ENCODE results near the gene PLXNB3. TPM values are rescaled to one million over a fixed set of nuclear protein-coding genes. Genes with fewer than 3 reads are reported as not detected.

PLXNB3 gene
- not detected for polyA plus RNA-seq

- H3K27me3 Mint-ChIP-seq (ENCODE audit: low read depth in 3 of 3): peaks cover 0 to 4% (median 2%) of the 10 kb centered on the region in 3 donors
- H3K27ac Mint-ChIP-seq: no peak within 1 kb of the TSS
- DNase-seq: peak; percentile 68 to 76 (median 73)
- no peak within 1 kb of the TSS for H3K4me3 Mint-ChIP-seq
- H3K4me1 Mint-ChIP-seq: peaks cover 0 to 4% of the 10 kb centered on the region in 2 donors
- no peaks in the 10 kb centered on the region for H3K36me3 Mint-ChIP-seq
- H3K9me3 Mint-ChIP-seq: peaks cover 0 to 1% (median 0%) of the 10 kb centered on the region in 6 donors
Measured at GRCh38 chrX:153763989-153764755, at the start of gene PLXNB3. Gene PLXNB3 (plus strand): TSS chrX:153764249. CDS start chrX:153765536, 1,287 bp downstream.

GRCh38 chrX:153714256-153714655 lies 49.8 kb upstream of the PLXNB3 start:
- no peak for DNase-seq
- H3K4me1 Mint-ChIP-seq: peaks cover 0 to 2% of the 10 kb centered on the region in 2 donors
- H3K36me3 Mint-ChIP-seq: peaks cover 3 to 16% (median 5%) of the 10 kb centered on the region in 3 donors

GRCh38 chrX:153717445-153717844 lies 46.6 kb upstream of the PLXNB3 start:
- H3K27ac Mint-ChIP-seq: no peak overlapping the region
- no peak overlapping the region for H3K4me3 Mint-ChIP-seq
- peaks cover 7 to 9% of the 10 kb centered on the region in 2 donors for H3K4me1 Mint-ChIP-seq
- H3K9me3 Mint-ChIP-seq: no peaks in the 10 kb centered on the region
- no peak for DNase-seq
- peaks cover 3 to 16% (median 5%) of the 10 kb centered on the region in 3 donors for H3K36me3 Mint-ChIP-seq
- H3K27me3 Mint-ChIP-seq (ENCODE audit: low read depth in 3 of 3): peaks cover 0 to 4% (median 0%) of the 10 kb centered on the region in 3 donors

More at GRCh38 chrX:153714256-153714655, 49.8 kb upstream of the PLXNB3 start:
- no peaks in the 10 kb centered on the region for H3K9me3 Mint-ChIP-seq
- peaks cover 0 to 4% (median 1%) of the 10 kb centered on the region in 3 donors for H3K27me3 Mint-ChIP-seq (ENCODE audit: low read depth in 3 of 3)
- no peak overlapping the region for H3K27ac Mint-ChIP-seq
- no peak overlapping the region for H3K4me3 Mint-ChIP-seq

GRCh38 chrX:153719238-153719637 lies 44.8 kb upstream of the PLXNB3 start:
- Mint-ChIP-seq H3K4me3 (no peak overlapping the region), H3K36me3 (peaks cover 0 to 8% (median 1%) of the 10 kb centered on the region in 3 donors)

GRCh38 chrX:153719701-153720100 lies 44.3 kb upstream of the PLXNB3 start:
- no peak for DNase-seq
- no peak overlapping the region for H3K4me3 Mint-ChIP-seq
- no peaks in the 10 kb centered on the region for H3K9me3 Mint-ChIP-seq
- H3K27me3 Mint-ChIP-seq (ENCODE audit: low read depth in 3 of 3): peaks cover 0 to 2% (median 0%) of the 10 kb centered on the region in 3 donors
- H3K27ac Mint-ChIP-seq: no peak overlapping the region
- H3K4me1 Mint-ChIP-seq: peaks cover 17 to 19% of the 10 kb centered on the region in 2 donors
- peaks cover 0 to 6% (median 0%) of the 10 kb centered on the region in 3 donors for H3K36me3 Mint-ChIP-seq

More at GRCh38 chrX:153719238-153719637, 44.8 kb upstream of the PLXNB3 start:
- Mint-ChIP-seq H3K27ac (no peak overlapping the region), H3K4me1 (peaks cover 17 to 19% of the 10 kb centered on the region in 2 donors), H3K27me3 (ENCODE audit: low read depth in 3 of 3) (peaks cover 0 to 3% (median 0%) of the 10 kb centered on the region in 3 donors), H3K9me3 (no peaks in the 10 kb centered on the region)
- no peak for DNase-seq

- Mint-ChIP-seq H3K27me3 (ENCODE audit: low read depth in 3 of 3) (peaks cover 0 to 5% (median 3%) of the 10 kb centered on the region in 3 donors), H3K4me1 (peaks cover 28 to 37% of the 10 kb centered on the region in 2 donors), H3K36me3 (peaks cover 0 to 3% (median 0%) of the 10 kb centered on the region in 3 donors), H3K27ac (peak overlapping the region; percentile 65 to 90 (median 86)), H3K9me3 (no peaks in the 10 kb centered on the region), H3K4me3 (peak overlapping the region; percentile 84 to 92 (median 86))
- no peak for DNase-seq
Measured at GRCh38 chrX:153722704-153723350, 41.2 kb upstream of the PLXNB3 start.

GRCh38 chrX:153723351-153724251 lies 40.4 kb upstream of the PLXNB3 start:
- Mint-ChIP-seq H3K9me3 (no peaks in the 10 kb centered on the region), H3K4me3 (peak overlapping the region; percentile 84 to 92 (median 86)), H3K27ac (peak overlapping the region; percentile 65 to 90 (median 86)), H3K4me1 (peaks cover 31 to 42% of the 10 kb centered on the region in 2 donors), H3K27me3 (ENCODE audit: low read depth in 3 of 3) (peaks cover 0 to 5% (median 3%) of the 10 kb centered on the region in 3 donors), H3K36me3 (peaks cover 0 to 3% (median 0%) of the 10 kb centered on the region in 3 donors)
- DNase-seq: peak; percentile 46 to 49 (median 47)

GRCh38 chrX:153724252-153725038 lies 39.6 kb upstream of the PLXNB3 start, which contains the start of the genes ABCD1 and BCAP31:
Gene ABCD1 (plus strand): TSS chrX:153724856. CDS start chrX:153725267, 411 bp downstream.
Gene BCAP31 (minus strand): TSS chrX:153724387. CDS start chrX:153723244, 1,143 bp downstream.
- peaks cover 31 to 40% of the 10 kb centered on the region in 2 donors for H3K4me1 Mint-ChIP-seq
- H3K27me3 Mint-ChIP-seq (ENCODE audit: low read depth in 3 of 3): peaks cover 0 to 5% (median 3%) of the 10 kb centered on the region in 3 donors
- peak within 1 kb of the TSS; percentile 84 to 92 (median 86) for H3K4me3 Mint-ChIP-seq
- peak within 1 kb of the TSS; percentile 65 to 90 (median 86) for H3K27ac Mint-ChIP-seq
- DNase-seq: peak; percentile 87 to 91 (median 90)
- H3K36me3 Mint-ChIP-seq: no peaks in the 10 kb centered on the region
- no peaks in the 10 kb centered on the region for H3K9me3 Mint-ChIP-seq

- Mint-ChIP-seq H3K4me1 (peaks cover 31 to 40% of the 10 kb centered on the region in 2 donors), H3K4me3 (peak overlapping the region; percentile 33 to 74 (median 49)), H3K36me3 (no peaks in the 10 kb centered on the region), H3K9me3 (no peaks in the 10 kb centered on the region), H3K27ac (peak overlapping the region in 4 of 6 donors; percentile 19 to 80 (median 60)), H3K27me3 (ENCODE audit: low read depth in 3 of 3) (peaks cover 3 to 5% (median 3%) of the 10 kb centered on the region in 3 donors)
- no peak for DNase-seq
Measured at GRCh38 chrX:153725039-153725831, 38.8 kb upstream of the PLXNB3 start.

- Mint-ChIP-seq H3K4me1 (peaks cover 31 to 40% of the 10 kb centered on the region in 2 donors), H3K27ac (peak overlapping the region in 5 of 6 donors; percentile 19 to 80 (median 73)), H3K36me3 (peaks cover 0 to 4% (median 0%) of the 10 kb centered on the region in 3 donors), H3K4me3 (peak overlapping the region; percentile 35 to 74 (median 71)), H3K9me3 (no peaks in the 10 kb centered on the region), H3K27me3 (ENCODE audit: low read depth in 3 of 3) (peaks cover 3 to 5% (median 3%) of the 10 kb centered on the region in 3 donors)
- no peak for DNase-seq
Measured at GRCh38 chrX:153725832-153726285, 38.2 kb upstream of the PLXNB3 start.

- DNase-seq: peak; percentile 58 to 61 (median 59)
- Mint-ChIP-seq H3K27me3 (ENCODE audit: low read depth in 3 of 3) (peaks cover 3 to 5% (median 3%) of the 10 kb centered on the region in 3 donors), H3K4me3 (peak overlapping the region; percentile 60 to 74 (median 72)), H3K27ac (peak overlapping the region; percentile 78 to 89 (median 86)), H3K9me3 (no peaks in the 10 kb centered on the region), H3K4me1 (peaks cover 35 to 40% of the 10 kb centered on the region in 2 donors), H3K36me3 (peaks cover 1 to 5% (median 2%) of the 10 kb centered on the region in 3 donors)
Measured at GRCh38 chrX:153726286-153727122, 37.5 kb upstream of the PLXNB3 start.
